ENCODE data around the gene NFATC2.

DNA sequence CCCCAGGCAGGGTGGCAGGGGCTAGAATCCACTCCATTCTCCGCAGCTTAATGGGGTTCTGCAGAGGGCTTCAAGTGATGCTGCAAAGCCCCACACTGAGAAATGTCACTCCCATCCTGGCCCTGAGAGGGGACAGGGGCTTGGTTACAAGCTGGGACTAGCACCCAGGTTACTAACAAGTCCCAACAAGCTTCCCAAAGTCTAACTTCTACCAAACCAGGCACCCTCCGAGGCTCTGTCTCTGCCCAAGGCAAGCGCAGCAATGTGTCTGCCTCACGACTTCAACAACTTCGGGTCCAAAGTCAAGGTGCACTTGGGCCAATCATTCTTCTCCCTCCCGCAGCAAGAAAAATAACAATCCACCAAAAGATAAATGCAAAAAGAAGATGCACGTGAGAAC, 45.6 kb downstream of the NFATC2 start:
- TF ChIP-seq, protein P1, sequence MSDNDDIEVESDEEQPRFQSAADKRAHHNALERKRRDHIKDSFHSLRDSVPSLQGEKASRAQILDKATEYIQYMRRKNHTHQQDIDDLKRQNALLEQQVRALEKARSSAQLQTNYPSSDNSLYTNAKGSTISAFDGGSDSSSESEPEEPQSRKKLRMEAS (IDR thresholded peaks at IDR 0.05; ENCODE audit: low read depth): no peak
- TF ChIP-seq MXI1 (IDR thresholded peaks at IDR 0.05; ENCODE audit: low read depth, low read length) (no peak), TEAD4 (IDR thresholded peaks at IDR 0.05; ENCODE audit: borderline replicate concordance, insufficient read depth) (no peak), POLR2AphosphoS5 (IDR thresholded peaks at IDR 0.05; ENCODE audit: low read depth, low read length) (no peak), GABPA (IDR thresholded peaks at IDR 0.05; ENCODE audit: low read depth) (no peak), CHD2 (IDR thresholded peaks at IDR 0.05; ENCODE audit: low read length, partially characterized antibody) (no peak), ELF1 (IDR thresholded peaks at IDR 0.05) (no peak), RFX5 (IDR thresholded peaks at IDR 0.05; ENCODE audit: low read length) (no peak)
- TF ChIP-seq, protein P2, sequence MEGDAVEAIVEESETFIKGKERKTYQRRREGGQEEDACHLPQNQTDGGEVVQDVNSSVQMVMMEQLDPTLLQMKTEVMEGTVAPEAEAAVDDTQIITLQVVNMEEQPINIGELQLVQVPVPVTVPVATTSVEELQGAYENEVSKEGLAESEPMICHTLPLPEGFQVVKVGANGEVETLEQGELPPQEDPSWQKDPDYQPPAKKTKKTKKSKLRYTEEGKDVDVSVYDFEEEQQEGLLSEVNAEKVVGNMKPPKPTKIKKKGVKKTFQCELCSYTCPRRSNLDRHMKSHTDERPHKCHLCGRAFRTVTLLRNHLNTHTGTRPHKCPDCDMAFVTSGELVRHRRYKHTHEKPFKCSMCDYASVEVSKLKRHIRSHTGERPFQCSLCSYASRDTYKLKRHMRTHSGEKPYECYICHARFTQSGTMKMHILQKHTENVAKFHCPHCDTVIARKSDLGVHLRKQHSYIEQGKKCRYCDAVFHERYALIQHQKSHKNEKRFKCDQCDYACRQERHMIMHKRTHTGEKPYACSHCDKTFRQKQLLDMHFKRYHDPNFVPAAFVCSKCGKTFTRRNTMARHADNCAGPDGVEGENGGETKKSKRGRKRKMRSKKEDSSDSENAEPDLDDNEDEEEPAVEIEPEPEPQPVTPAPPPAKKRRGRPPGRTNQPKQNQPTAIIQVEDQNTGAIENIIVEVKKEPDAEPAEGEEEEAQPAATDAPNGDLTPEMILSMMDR (IDR thresholded peaks at IDR 0.05): no peak
- TF ChIP-seq, protein P3, sequence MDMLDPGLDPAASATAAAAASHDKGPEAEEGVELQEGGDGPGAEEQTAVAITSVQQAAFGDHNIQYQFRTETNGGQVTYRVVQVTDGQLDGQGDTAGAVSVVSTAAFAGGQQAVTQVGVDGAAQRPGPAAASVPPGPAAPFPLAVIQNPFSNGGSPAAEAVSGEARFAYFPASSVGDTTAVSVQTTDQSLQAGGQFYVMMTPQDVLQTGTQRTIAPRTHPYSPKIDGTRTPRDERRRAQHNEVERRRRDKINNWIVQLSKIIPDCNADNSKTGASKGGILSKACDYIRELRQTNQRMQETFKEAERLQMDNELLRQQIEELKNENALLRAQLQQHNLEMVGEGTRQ (IDR thresholded peaks at IDR 0.05; ENCODE audit: borderline replicate concordance, low read depth, low read length): no peak
